HCT116 (cell line): ENCODE measurements around the gene S1PR4. TPM values are rescaled to one million over a fixed set of nuclear protein-coding genes. Genes with fewer than 3 reads are reported as not detected.

Source experiments
- ATAC-seq: fragments of 200-7000 bp; cut with Tn5 transposase; 2 replicates; pipeline ENCODE4 v1.9.1; 2020; ENCODE audit warnings: mild to moderate bottlenecking, moderate library complexity
- BruUV-seq: library from RNA; stranded (reverse); fragments of 400-500 nt; replicated peaks from 2 replicates; lab custom pipeline; 2021; lab: Mats Ljungman, UMichigan
- CTCF ChIA-PET: fragments of 300-600 bp; sonication (Branson Sonifier 250); formaldehyde crosslinking; loops from one replicate; lab custom pipeline; 2021; ENCODE audit warnings: antibody characterized with exemption; lab: Charles Lee
- POLR2A ChIA-PET: fragments of 300-600, 350-600 bp; sonication (Branson Sonifier 250); formaldehyde crosslinking; loops from one replicate; lab custom pipeline; 2021; ENCODE audit warnings: antibody characterized with exemption; lab: Charles Lee
- RAD21 ChIA-PET, 2 experiments: fragments of 300-600 bp; sonication (Branson Sonifier 250); formaldehyde crosslinking; loops; one replicate each; lab custom pipeline; 2023; ENCODE audit warnings: low total read pairs in 2 of 2; ENCODE audit not compliant: uncharacterized antibody in 2 of 2, unreplicated experiment in 2 of 2, low non-redundant PET in 1 of 2; lab: Charles Lee
- DNase-seq: peaks from one replicate; pipeline ENCODE4 v3.0.0-alpha.2; 2010; ENCODE audit warnings: low read depth, low spot score
- H2AFZ ChIP-seq: fragments of 200-600 bp; shearing (Covaris generic), sonication (generic); 2 replicates; pipeline ENCODE4 v1.6.1; 2017; ENCODE audit warnings: low read depth, mixed run types, mixed read lengths, antibody characterized with exemption, low read length; ENCODE audit not compliant: poor library complexity, severe bottlenecking
- H3K27ac ChIP-seq: 2 replicates; pipeline ENCODE4 v1.5.1; 2012; ENCODE audit warnings: low read depth, low read length
- H3K27me3 ChIP-seq: fragments of 200-600 bp; sonication (generic); 2 replicates; pipeline ENCODE4 v1.6.1; 2016; ENCODE audit warnings: mixed run types, low read length, mixed read lengths; ENCODE audit not compliant: insufficient read depth
- H3K36me3 ChIP-seq, 2 experiments: fragments of 200-500 bp in 1 of 2; fragments of 200-600 bp in 1 of 2; sonication (Bioruptor generic) in 1 of 2; sonication (generic) in 1 of 2; 2 replicates each; pipeline versions ENCODE4 v1.5.1 to v1.6.1; 2014 to 2016; ENCODE audit warnings: low read length in 2 of 2, inconsistent platforms in 1 of 2, mixed read lengths in 1 of 2, mixed run types in 1 of 2; ENCODE audit not compliant: insufficient read depth in 2 of 2, control insufficient read depth in 1 of 2
- H3K4me1 ChIP-seq, 2 experiments: fragments of 200-600 bp in 1 of 2; sonication (generic) in 1 of 2; 2 replicates each; pipeline versions ENCODE4 v1.5.1 to v1.6.1; 2012 to 2017; ENCODE audit warnings: low read length in 2 of 2, inconsistent platforms in 1 of 2, mild to moderate bottlenecking in 1 of 2, mixed read lengths in 1 of 2, mixed run types in 1 of 2, moderate library complexity in 1 of 2; ENCODE audit not compliant: insufficient read depth in 2 of 2, control insufficient read depth in 1 of 2
- H3K4me2 ChIP-seq: fragments of 200-600 bp; sonication (generic); 2 replicates; pipeline ENCODE4 v1.6.1; 2017; ENCODE audit warnings: mixed run types, low read length, mixed read lengths
- H3K4me3 ChIP-seq, 2 experiments: fragments of 200-600 bp in 1 of 2; sonication (generic) in 1 of 2; replicated peaks in 1 of 2; 2 replicates each; pipeline ENCODE4 v1.5.1; 2011 to 2016; ENCODE audit warnings: low read length in 2 of 2, control low read depth in 1 of 2, low read depth in 1 of 2, mild to moderate bottlenecking in 1 of 2, mixed read lengths in 1 of 2, mixed run types in 1 of 2
- H3K79me2 ChIP-seq: fragments of 200-600 bp; sonication (generic); 2 replicates; pipeline ENCODE4 v1.6.1; 2017; ENCODE audit warnings: mild to moderate bottlenecking, mixed run types, low read length, moderate library complexity, mixed read lengths; ENCODE audit not compliant: insufficient read depth
- H3K9ac ChIP-seq: fragments of 200-600 bp; sonication (generic); 2 replicates; pipeline ENCODE4 v1.6.1; 2016; ENCODE audit warnings: low read length, mixed read lengths
- H3K9me2 ChIP-seq: fragments of 200-600 bp; sonication (generic), shearing (Covaris generic); 2 replicates; pipeline ENCODE4 v1.6.1; 2017; ENCODE audit warnings: mixed run types, mild to moderate bottlenecking, moderate library complexity; ENCODE audit not compliant: insufficient read depth
- H3K9me3 ChIP-seq, 2 experiments: fragments of 200-500 bp in 1 of 2; fragments of 200-600 bp in 1 of 2; sonication (Bioruptor generic) in 1 of 2; sonication (generic) in 1 of 2; 2 replicates each; pipeline ENCODE4 v1.6.1; 2014 to 2017; ENCODE audit warnings: low read length in 2 of 2, mixed read lengths in 2 of 2, inconsistent platforms in 1 of 2, low read depth in 1 of 2, mild to moderate bottlenecking in 1 of 2, mixed run types in 1 of 2, moderate library complexity in 1 of 2; ENCODE audit not compliant: control insufficient read depth in 1 of 2, insufficient read depth in 1 of 2
- H4K20me1 ChIP-seq: fragments of 200-600 bp; sonication (generic), shearing (Covaris generic); 2 replicates; pipeline ENCODE4 v1.6.1; 2017; ENCODE audit warnings: mixed run types, mild to moderate bottlenecking, moderate library complexity; ENCODE audit not compliant: insufficient read depth
- CBX3 ChIP-seq: IDR thresholded peaks from 2 replicates; pipeline ENCODE4 v1.6.1; 2012; ENCODE audit warnings: low read depth
- EGR1 ChIP-seq: IDR thresholded peaks from 2 replicates; pipeline ENCODE4 v1.6.1; 2012; ENCODE audit warnings: low read depth
- ELF1 ChIP-seq: IDR thresholded peaks from 2 replicates; pipeline ENCODE4 v1.6.1; 2012; ENCODE audit warnings: low read depth, borderline replicate concordance
- FOSL1 ChIP-seq: IDR thresholded peaks from 2 replicates; pipeline ENCODE4 v1.6.1; 2012; ENCODE audit warnings: low read depth
- POLR2AphosphoS5 ChIP-seq: IDR thresholded peaks from 2 replicates; pipeline ENCODE4 v1.6.1; 2011; ENCODE audit warnings: mild to moderate bottlenecking, low read depth, low read length, moderate library complexity
- SIN3A ChIP-seq: IDR thresholded peaks from 2 replicates; pipeline ENCODE4 v1.6.1; 2012; ENCODE audit warnings: low read depth
- SP1 ChIP-seq: IDR thresholded peaks from 2 replicates; pipeline ENCODE4 v1.6.1; 2012; ENCODE audit warnings: low read depth
- SRF ChIP-seq: IDR thresholded peaks from 2 replicates; pipeline ENCODE4 v1.6.1; 2012; ENCODE audit warnings: low read depth
- YY1 ChIP-seq: IDR thresholded peaks from 2 replicates; pipeline ENCODE4 v1.6.1; 2011; ENCODE audit warnings: low read length, low read depth, moderate library complexity, mild to moderate bottlenecking; ENCODE audit not compliant: insufficient replicate concordance; ENCODE audit errors: extremely low read depth
- ZFX ChIP-seq: fragments of 450-650 bp; IDR thresholded peaks from 2 replicates; pipeline ENCODE4 v1.6.1; 2017
- intact Hi-C: fragments of 100-400 bp; cut with micrococcal nuclease; formaldehyde crosslinking; loops from 2 replicates; pipeline ENCODE4 v1.10.0; 2022
- total RNA-seq: library from RNA; stranded (reverse); gene quantifications from one replicate; pipeline ENCODE4 v1.2.1, GENCODE V29; 2021; ENCODE audit not compliant: unreplicated experiment
- TF ChIP-seq, protein P1 (sequence below): IDR thresholded peaks from 2 replicates; pipeline ENCODE4 v1.6.1; 2011; ENCODE audit warnings: mild to moderate bottlenecking, low read length, moderate library complexity; ENCODE audit not compliant: insufficient replicate concordance; ENCODE audit errors: extremely low read depth
- TF ChIP-seq, protein P2 (sequence below): IDR thresholded peaks from 2 replicates; pipeline ENCODE4 v1.6.1; 2012

Gene S1PR4
- total RNA-seq, 1 experiment from 2014 or later: 0.71 TPM

DNA sequence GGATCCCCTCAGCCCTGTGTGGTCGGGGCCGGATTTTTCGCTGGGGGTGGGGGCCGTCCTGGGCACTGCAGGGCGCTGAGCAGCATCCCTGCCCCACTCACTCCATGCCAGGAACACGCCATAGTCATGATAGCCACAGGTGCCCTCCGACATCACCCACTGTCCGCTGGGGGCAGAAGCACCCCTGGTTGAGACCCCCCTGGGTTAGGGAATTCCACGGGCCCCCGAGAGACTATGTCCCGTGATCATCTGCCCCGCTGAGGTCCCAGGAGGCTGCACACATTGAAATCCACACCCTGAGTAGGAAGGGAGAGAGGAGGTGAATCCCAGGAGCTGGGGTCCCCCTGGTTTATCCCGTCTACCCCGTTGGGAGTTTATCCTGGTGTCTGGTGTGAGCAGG lies 23.3 kb downstream of the S1PR4 start:
- no peaks in the 10 kb centered on the region for H3K4me1 ChIP-seq
- no peaks in the 10 kb centered on the region for H3K9me2 ChIP-seq
- BruUV-seq: no TSS peak
- no peak overlapping the region for H3K4me2 ChIP-seq
- H3K27ac ChIP-seq: no peak overlapping the region
- no peaks in the 10 kb centered on the region for H3K9me3 ChIP-seq
- DNase-seq (no peak), ATAC-seq (no peak)
- H2AFZ ChIP-seq: no peak overlapping the region
- CTCF ChIA-PET: no interaction called here
- no peaks in the 10 kb centered on the region for H3K27me3 ChIP-seq
- no peak overlapping the region for H3K9ac ChIP-seq
- TF ChIP-seq CBX3 (no peak), SRF (no peak), ELF1 (no peak), SP1 (no peak), ZFX (no peak), POLR2AphosphoS5 (no peak)
- TF ChIP-seq, protein P1, sequence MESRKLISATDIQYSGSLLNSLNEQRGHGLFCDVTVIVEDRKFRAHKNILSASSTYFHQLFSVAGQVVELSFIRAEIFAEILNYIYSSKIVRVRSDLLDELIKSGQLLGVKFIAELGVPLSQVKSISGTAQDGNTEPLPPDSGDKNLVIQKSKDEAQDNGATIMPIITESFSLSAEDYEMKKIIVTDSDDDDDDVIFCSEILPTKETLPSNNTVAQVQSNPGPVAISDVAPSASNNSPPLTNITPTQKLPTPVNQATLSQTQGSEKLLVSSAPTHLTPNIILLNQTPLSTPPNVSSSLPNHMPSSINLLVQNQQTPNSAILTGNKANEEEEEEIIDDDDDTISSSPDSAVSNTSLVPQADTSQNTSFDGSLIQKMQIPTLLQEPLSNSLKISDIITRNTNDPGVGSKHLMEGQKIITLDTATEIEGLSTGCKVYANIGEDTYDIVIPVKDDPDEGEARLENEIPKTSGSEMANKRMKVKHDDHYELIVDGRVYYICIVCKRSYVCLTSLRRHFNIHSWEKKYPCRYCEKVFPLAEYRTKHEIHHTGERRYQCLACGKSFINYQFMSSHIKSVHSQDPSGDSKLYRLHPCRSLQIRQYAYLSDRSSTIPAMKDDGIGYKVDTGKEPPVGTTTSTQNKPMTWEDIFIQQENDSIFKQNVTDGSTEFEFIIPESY: no peak
- TF ChIP-seq, protein P2, sequence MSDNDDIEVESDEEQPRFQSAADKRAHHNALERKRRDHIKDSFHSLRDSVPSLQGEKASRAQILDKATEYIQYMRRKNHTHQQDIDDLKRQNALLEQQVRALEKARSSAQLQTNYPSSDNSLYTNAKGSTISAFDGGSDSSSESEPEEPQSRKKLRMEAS: no peak
- no peaks in the 10 kb centered on the region for H4K20me1 ChIP-seq
- RAD21 ChIA-PET: no interaction called here
- intact Hi-C loops: no loop called here
- peaks cover 14 to 29% of the 10 kb centered on the region in 2 experiments; a peak in 2 of 4 replicates for H3K36me3 ChIP-seq
- no peak overlapping the region for H3K4me3 ChIP-seq
- POLR2A ChIA-PET: no interaction called here
- H3K79me2 ChIP-seq: no peaks in the 10 kb centered on the region; the same call in 1 of the 2 replicates

DNA sequence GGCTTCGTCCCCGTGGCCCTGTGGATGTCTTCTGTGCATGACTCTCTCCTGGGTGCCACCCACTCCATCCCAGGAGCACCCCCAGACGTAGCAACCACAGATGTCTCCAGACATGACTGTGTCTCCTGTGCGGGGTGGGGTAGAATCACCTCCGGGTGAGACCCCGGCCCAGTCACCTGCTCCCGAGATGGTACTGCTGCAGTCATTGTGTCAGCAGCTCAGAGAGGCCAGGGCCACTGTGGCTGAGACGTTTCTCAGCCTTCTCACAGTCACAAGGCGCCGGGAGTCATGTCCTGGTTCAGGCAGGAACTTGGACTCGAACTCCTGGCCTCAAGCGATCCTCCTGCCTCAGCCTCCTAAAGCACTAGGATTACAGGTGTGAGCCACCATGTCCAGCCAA lies 23.8 kb downstream of the S1PR4 start:
- no TSS peak for BruUV-seq
- DNase-seq (no peak), ATAC-seq (no peak)
- Histone ChIP-seq H3K9me3 (no peaks in the 10 kb centered on the region), H4K20me1 (no peaks in the 10 kb centered on the region), H3K36me3 (peaks cover 16 to 24% of the 10 kb centered on the region in 2 experiments; a peak in 2 of 4 replicates), H3K9me2 (no peaks in the 10 kb centered on the region), H3K4me2 (no peak overlapping the region), H3K4me3 (no peak overlapping the region), H2AFZ (no peak overlapping the region), H3K27me3 (no peaks in the 10 kb centered on the region), H3K27ac (no peak overlapping the region)
- intact Hi-C loops: no loop called here
- CTCF ChIA-PET: no interaction called here
- POLR2A ChIA-PET: no interaction called here
- RAD21 ChIA-PET: no interaction called here
- TF ChIP-seq ELF1 (no peak), ZFX (no peak), EGR1 (no peak), SIN3A (no peak), YY1 (no peak), FOSL1 (no peak)
- TF ChIP-seq, protein P1: no peak
- TF ChIP-seq, protein P2: no peak
- TF ChIP-seq, all 23 proteins: peak for 0
- no peak overlapping the region for H3K9ac ChIP-seq
- no peaks in the 10 kb centered on the region for H3K4me1 ChIP-seq
- no peaks in the 10 kb centered on the region for H3K79me2 ChIP-seq
